Muscle of leg (tissue), 11 donors: ENCODE results near the gene KCNK2. TPM values are rescaled to one million over a fixed set of nuclear protein-coding genes. Genes with fewer than 3 reads are reported as not detected.

Experiments used
- DNase-seq: peaks from one replicate; pipeline ENCODE4 v3.0.0; 2013
- H3K27ac ChIP-seq: one replicate; pipeline ENCODE4 v1.5.1; 2013; ENCODE audit warnings: mild to moderate bottlenecking, low read length, control low read depth
- H3K27me3 ChIP-seq: one replicate; pipeline ENCODE4 v1.6.1; 2013; ENCODE audit warnings: low read length; ENCODE audit not compliant: control insufficient read depth, insufficient read depth
- H3K36me3 ChIP-seq: one replicate; pipeline ENCODE4 v1.6.1; 2013; ENCODE audit warnings: low read length; ENCODE audit not compliant: control insufficient read depth, insufficient read depth
- H3K4me1 ChIP-seq: one replicate; pipeline ENCODE4 v1.6.1; 2013; ENCODE audit warnings: low read length; ENCODE audit not compliant: control insufficient read depth, insufficient read depth
- H3K4me3 ChIP-seq: one replicate; pipeline ENCODE4 v1.5.1; 2013; ENCODE audit warnings: low read length, control low read depth
- H3K9me3 ChIP-seq: replicated peaks from 2 replicates; pipeline ENCODE4 v1.6.1; 2013; ENCODE audit warnings: low read depth, low read length; ENCODE audit not compliant: control insufficient read depth
- WGBS: methylation state at CpG from one replicate; pipeline ENCODE4 v1.1.5; 2013; ENCODE audit warnings: missing lambda C conversion rate; ENCODE audit not compliant: insufficient coverage; 5-methylcytosine and 5-hydroxymethylcytosine counted together
- polyA plus RNA-seq, 8 donors: library from polyadenylated mRNA; unstranded; fragments of 120-200 nt; gene quantifications; one replicate each; pipeline versions ENCODE4 v1.2.1 to v1.2.3, GENCODE V29; 2013; ENCODE audit warnings: inconsistent platforms in 1 of 8, low replicate concordance in 1 of 8; ENCODE audit not compliant: insufficient read length in 8 of 8, insufficient read depth in 1 of 8
- total RNA-seq: library from RNA; stranded (reverse); fragments of 120-200 nt; gene quantifications from one replicate; pipeline ENCODE4 v1.2.4, GENCODE V29; 2013

KCNK2 gene
- total and polyA plus RNA-seq, 9 donors = 2.2 to 9.4 (median 3.8) TPM

DNA sequence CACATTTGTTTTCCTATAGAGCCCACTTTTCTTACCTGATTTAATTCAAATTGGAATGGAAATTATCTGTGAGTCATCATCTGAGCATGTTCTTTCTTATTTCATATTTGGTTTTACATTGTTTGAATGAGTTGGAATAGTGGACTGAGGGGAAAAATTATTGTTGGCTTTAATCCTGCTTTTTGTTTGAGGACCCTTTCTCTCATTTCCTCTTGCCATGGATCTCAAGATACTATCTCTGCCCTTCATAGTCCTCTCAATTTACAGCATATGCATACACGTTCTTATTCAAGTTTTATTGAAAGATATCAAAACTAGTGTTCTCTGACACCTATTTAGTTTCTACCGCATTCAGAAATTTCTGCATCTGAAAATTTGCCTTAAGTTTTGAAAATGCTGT, 5.1 kb downstream of the KCNK2 start:
- no peaks in the 10 kb centered on the region for H3K36me3 ChIP-seq
- H3K9me3 ChIP-seq = no peaks in the 10 kb centered on the region
- H3K4me3 ChIP-seq = no peak overlapping the region
- H3K4me1 ChIP-seq = peaks cover 5% of the 10 kb centered on the region
- no peak for DNase-seq
- WGBS = no CpG with 5 or more reads among the region's 2 CpGs
- H3K27ac ChIP-seq = no peak overlapping the region
- peaks cover 15% of the 10 kb centered on the region for H3K27me3 ChIP-seq

GRCh38 chr1:215094381-215094780, 11.8 kb downstream of the KCNK2 start:
- no peak overlapping the region for H3K27ac ChIP-seq
- no CpG with 5 or more reads among the region's 1 CpG for WGBS
- H3K4me1 ChIP-seq = no peaks in the 10 kb centered on the region
- H3K27me3 ChIP-seq = no peaks in the 10 kb centered on the region
- no peaks in the 10 kb centered on the region for H3K36me3 ChIP-seq
- H3K4me3 ChIP-seq = no peak overlapping the region
- DNase-seq = peak; percentile 33
- H3K9me3 ChIP-seq = no peaks in the 10 kb centered on the region

DNA sequence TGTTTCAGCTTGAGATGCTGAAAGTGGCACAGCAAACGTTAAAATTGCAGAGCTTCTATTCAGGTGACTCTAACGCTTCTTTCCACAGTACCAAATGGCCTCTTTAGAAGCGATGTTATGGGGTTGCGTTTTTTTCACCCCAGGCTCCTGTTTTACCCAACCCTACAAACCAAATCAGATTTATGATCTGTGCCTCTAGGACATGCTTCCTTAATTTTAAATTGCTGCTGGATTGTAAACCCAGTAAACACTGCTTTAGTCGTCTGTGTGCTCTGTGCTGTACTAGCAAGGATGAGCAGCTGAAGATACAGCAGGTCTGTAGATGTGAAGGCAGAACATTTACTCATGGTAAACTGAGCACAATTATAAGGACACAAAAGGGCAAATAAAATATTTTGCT, 13.0 kb downstream of the KCNK2 start:
- no peaks in the 10 kb centered on the region for H3K4me1 ChIP-seq
- H3K27me3 ChIP-seq = no peaks in the 10 kb centered on the region
- H3K27ac ChIP-seq = no peak overlapping the region
- 100% methylated on average over 2 of the region's 5 CpGs for WGBS
- no peaks in the 10 kb centered on the region for H3K36me3 ChIP-seq
- no peak overlapping the region for H3K4me3 ChIP-seq
- H3K9me3 ChIP-seq = no peaks in the 10 kb centered on the region
- DNase-seq = no peak

DNA sequence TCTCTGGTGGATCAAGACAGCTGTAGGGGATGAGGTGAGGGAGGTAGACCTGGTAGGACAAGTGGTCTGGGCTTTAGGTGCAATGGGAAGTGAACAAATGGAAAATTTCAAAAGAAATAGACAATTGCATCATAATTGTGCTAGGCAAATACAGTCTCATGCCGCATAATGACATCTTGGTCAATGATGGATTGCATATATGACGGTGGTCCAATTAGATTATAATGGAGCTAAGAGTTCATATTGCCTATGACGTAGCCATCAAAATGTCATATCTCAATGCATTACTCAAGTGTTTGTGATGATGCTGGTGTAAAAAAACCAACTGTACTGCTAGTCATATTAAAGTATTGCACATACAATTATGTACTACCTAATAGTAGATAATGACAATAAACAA, 19.0 kb downstream of the KCNK2 start:
- no peaks in the 10 kb centered on the region for H3K4me1 ChIP-seq
- H3K27me3 ChIP-seq = no peaks in the 10 kb centered on the region
- DNase-seq = no peak
- no peak overlapping the region for H3K4me3 ChIP-seq
- no CpG with 5 or more reads among the region's 3 CpGs for WGBS
- no peaks in the 10 kb centered on the region for H3K36me3 ChIP-seq
- H3K27ac ChIP-seq = no peak overlapping the region
- no peaks in the 10 kb centered on the region for H3K9me3 ChIP-seq

- no peak overlapping the region for H3K4me3 ChIP-seq
- H3K27ac ChIP-seq = no peak overlapping the region
- H3K9me3 ChIP-seq = peaks cover 2% of the 10 kb centered on the region
- no peaks in the 10 kb centered on the region for H3K4me1 ChIP-seq
- no peaks in the 10 kb centered on the region for H3K27me3 ChIP-seq
- no peak for DNase-seq
- WGBS = 84% methylated on average over 2 of the region's 3 CpGs
- no peaks in the 10 kb centered on the region for H3K36me3 ChIP-seq
Observed at GRCh38 chr1:215104283-215104682, 21.7 kb downstream of the KCNK2 start.

GRCh38 chr1:215106067-215106466, 23.5 kb downstream of the KCNK2 start:
- WGBS = no CpG with 5 or more reads among the region's 2 CpGs
- Histone ChIP-seq H3K36me3 (no peaks in the 10 kb centered on the region), H3K27me3 (no peaks in the 10 kb centered on the region), H3K9me3 (peaks cover 2% of the 10 kb centered on the region), H3K27ac (no peak overlapping the region), H3K4me1 (no peaks in the 10 kb centered on the region), H3K4me3 (no peak overlapping the region)
- DNase-seq = no peak

DNA sequence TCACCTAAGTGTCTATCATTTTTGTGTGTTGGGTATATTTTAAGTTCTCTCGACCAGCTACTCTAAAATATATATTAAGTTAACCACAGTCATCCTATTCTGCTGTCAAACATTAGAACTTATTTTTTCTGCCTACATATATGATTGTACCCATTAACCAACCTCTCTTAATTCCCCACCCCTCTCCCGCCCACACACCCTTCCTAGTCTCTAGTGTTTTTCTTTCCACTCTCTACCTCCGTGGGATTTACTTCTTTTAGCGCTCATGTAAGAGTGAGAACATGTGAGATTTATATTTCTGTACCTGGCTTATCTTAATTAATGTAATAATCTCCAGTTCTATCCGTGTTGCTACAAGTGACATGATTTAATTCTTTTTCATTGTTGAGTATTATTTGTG, 26.6 kb downstream of the KCNK2 start:
- H3K27ac ChIP-seq = no peak overlapping the region
- no CpG with 5 or more reads among the region's 5 CpGs for WGBS
- no peaks in the 10 kb centered on the region for H3K4me1 ChIP-seq
- no peaks in the 10 kb centered on the region for H3K36me3 ChIP-seq
- H3K4me3 ChIP-seq = no peak overlapping the region
- peaks cover 2% of the 10 kb centered on the region for H3K9me3 ChIP-seq
- no peak for DNase-seq
- H3K27me3 ChIP-seq = no peaks in the 10 kb centered on the region

DNA sequence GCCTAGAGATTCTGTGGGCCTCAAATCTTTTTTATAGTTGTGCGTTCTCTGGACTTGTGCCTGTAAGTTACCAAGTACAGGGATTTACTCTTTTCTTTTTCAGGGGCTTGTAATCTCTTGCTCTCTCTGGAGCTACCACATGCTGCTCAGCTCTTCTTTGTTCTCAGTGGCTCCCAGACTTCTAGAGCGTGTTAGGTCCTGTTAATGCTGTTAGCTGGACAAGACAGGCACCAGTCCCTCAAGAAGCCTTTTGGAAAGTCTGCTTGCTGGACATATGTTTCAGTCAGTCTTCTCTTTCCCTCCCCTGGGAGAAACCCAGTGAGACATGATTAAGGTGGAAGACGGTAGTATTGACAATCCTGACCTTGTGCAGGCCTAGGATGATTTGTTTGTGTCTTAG, 29.4 kb downstream of the KCNK2 start:
- Histone ChIP-seq H3K36me3 (no peaks in the 10 kb centered on the region), H3K4me3 (no peak overlapping the region), H3K9me3 (peaks cover 2% of the 10 kb centered on the region), H3K27ac (no peak overlapping the region), H3K4me1 (no peaks in the 10 kb centered on the region), H3K27me3 (no peaks in the 10 kb centered on the region)
- WGBS = 86% methylated on average over 1 of the region's 3 CpGs
- no peak for DNase-seq

- DNase-seq = no peak
- no CpG with 5 or more reads among the region's 3 CpGs for WGBS
- Histone ChIP-seq H3K9me3 (no peaks in the 10 kb centered on the region), H3K4me1 (no peaks in the 10 kb centered on the region), H3K27ac (no peak overlapping the region), H3K36me3 (no peaks in the 10 kb centered on the region), H3K27me3 (no peaks in the 10 kb centered on the region), H3K4me3 (no peak overlapping the region)
Observed at GRCh38 chr1:215113776-215114153, 31.2 kb downstream of the KCNK2 start.

DNA sequence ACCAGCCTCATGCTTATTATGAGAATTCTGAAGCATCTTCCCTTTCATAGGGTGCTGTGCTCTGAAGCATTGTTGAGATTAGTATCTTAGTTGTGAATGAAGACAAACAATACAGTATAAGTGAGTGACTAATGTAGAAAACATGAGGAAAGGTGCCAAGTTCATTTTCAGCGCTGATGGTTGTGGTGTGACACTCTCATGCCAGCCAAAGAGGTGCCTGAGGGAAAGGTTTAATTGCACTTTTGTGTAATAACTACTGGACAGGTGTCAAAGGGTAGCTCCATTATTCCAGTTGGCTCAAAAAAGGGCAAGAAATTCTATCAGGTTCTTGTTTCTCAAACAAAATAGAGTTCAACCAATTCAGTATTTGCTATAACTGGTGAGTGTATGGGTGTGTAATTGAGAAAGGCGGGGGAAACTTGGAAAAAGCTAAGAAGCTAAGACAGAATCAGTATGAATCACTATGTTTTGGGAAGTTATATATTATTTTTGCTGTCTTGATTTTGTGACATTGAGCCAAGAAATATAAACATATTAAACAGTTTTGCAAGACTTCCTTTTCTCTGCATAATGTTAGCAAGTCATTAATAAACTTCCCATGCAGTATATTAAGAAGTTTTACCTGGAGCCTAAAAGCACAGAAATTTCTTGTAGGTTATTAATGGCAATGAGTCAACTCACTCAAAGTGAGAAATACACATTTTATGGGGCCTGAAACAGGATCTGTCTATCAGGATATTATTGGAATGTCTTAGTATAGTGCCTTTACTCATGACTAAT, 31.8 kb downstream of the KCNK2 start:
- H3K36me3 ChIP-seq = no peaks in the 10 kb centered on the region
- no peak overlapping the region for H3K27ac ChIP-seq
- DNase-seq = peak; percentile 14
- no peaks in the 10 kb centered on the region for H3K27me3 ChIP-seq
- 50% methylated on average over 1 of the region's 2 CpGs for WGBS
- no peak overlapping the region for H3K4me3 ChIP-seq
- H3K9me3 ChIP-seq = no peaks in the 10 kb centered on the region
- no peaks in the 10 kb centered on the region for H3K4me1 ChIP-seq

DNA sequence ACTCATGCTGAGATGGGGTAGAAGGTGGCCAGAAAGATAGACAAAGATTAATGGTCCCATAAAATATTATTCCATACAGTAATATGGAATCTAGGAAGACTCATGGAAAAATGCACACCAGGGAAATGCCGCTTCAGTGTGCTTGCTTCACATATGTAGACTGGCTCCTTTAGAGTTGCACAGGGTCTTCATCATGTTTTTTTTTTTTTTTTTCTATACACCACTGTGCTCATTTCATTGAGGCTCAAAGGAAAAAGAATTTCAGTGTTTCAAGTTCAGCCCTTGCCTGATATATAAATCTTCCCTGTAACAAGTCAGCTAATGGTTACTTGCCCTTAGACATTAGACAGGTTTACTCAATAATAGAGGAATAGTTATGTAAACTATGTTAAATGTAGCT, 33.2 kb downstream of the KCNK2 start:
- Histone ChIP-seq H3K4me1 (no peaks in the 10 kb centered on the region), H3K27me3 (no peaks in the 10 kb centered on the region), H3K9me3 (no peaks in the 10 kb centered on the region), H3K27ac (no peak overlapping the region), H3K36me3 (no peaks in the 10 kb centered on the region), H3K4me3 (no peak overlapping the region)
- peak; percentile 10 for DNase-seq
- whole genome bisulfite sequencing = no CpG with 5 or more reads among the region's 1 CpG
